GM23338 (cell line): ENCODE data around the gene PRKAG1.

ENCODE experiments used
- EZH2 ChIP-seq: fragments of 200-600 bp; sonication (generic); IDR thresholded peaks from one replicate; pipeline ENCODE4 v1.8.0; 2017; ENCODE audit warnings: antibody characterized with exemption, mild to moderate bottlenecking, low read depth; ENCODE audit not compliant: unreplicated experiment
- EZH2phosphoT487 ChIP-seq: fragments of 200-600 bp; sonication (generic); IDR thresholded peaks from one replicate; pipeline ENCODE4 v1.8.1; 2018; ENCODE audit warnings: antibody characterized with exemption; ENCODE audit not compliant: unreplicated experiment
- JUNB ChIP-seq: IDR thresholded peaks from one replicate; pipeline ENCODE4 v1.6.1; 2016; ENCODE audit warnings: antibody characterized with exemption; ENCODE audit not compliant: unreplicated experiment
- POLR2AphosphoS5 ChIP-seq: IDR thresholded peaks from 2 replicates; pipeline ENCODE4 v1.6.1; 2016; ENCODE audit warnings: antibody characterized with exemption, low read depth
- ZNF114 ChIP-seq: fragments of 250-450 bp; sonication (Bioruptor Pico); IDR thresholded peaks from 2 replicates; pipeline ENCODE4 v1.5.0; 2020; ENCODE audit warnings: mild to moderate bottlenecking, moderate library complexity
- TF ChIP-seq, protein P1 (sequence below), 2 experiments: fragments of 200-600 bp in 1 of 2; sonication (generic) in 1 of 2; conservative IDR thresholded peaks; 2 replicates each; pipeline versions ENCODE4 v1.5.1 to v1.6.1; 2016 to 2017; ENCODE audit warnings: antibody characterized with exemption in 2 of 2, low read depth in 2 of 2, mild to moderate bottlenecking in 2 of 2, moderate library complexity in 1 of 2
- TF ChIP-seq, protein P2 (sequence below): IDR thresholded peaks from one replicate; pipeline ENCODE4 v1.6.1; 2018; ENCODE audit warnings: antibody characterized with exemption; ENCODE audit not compliant: unreplicated experiment

DNA sequence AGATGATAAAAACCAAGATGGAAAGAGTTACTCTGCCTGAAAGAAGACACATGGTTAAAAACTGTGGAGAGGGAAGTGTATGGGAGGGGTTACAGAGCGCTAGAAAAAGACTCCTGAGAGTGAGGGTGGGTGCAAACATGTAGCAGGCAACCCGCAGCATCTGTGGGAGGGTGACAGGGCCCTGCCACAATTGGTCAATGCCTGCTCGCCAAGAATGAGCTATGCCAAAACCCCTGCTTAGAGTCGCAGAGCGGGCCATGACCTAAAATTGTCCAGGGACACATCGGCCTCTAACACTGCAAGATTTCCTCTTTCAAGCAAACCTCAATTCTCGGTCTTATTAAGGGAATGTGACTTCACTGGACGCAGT, 700 bp downstream of the PRKAG1 start:
- TF ChIP-seq, protein P1, sequence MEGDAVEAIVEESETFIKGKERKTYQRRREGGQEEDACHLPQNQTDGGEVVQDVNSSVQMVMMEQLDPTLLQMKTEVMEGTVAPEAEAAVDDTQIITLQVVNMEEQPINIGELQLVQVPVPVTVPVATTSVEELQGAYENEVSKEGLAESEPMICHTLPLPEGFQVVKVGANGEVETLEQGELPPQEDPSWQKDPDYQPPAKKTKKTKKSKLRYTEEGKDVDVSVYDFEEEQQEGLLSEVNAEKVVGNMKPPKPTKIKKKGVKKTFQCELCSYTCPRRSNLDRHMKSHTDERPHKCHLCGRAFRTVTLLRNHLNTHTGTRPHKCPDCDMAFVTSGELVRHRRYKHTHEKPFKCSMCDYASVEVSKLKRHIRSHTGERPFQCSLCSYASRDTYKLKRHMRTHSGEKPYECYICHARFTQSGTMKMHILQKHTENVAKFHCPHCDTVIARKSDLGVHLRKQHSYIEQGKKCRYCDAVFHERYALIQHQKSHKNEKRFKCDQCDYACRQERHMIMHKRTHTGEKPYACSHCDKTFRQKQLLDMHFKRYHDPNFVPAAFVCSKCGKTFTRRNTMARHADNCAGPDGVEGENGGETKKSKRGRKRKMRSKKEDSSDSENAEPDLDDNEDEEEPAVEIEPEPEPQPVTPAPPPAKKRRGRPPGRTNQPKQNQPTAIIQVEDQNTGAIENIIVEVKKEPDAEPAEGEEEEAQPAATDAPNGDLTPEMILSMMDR (conservative IDR thresholded peaks at IDR 0.05; ENCODE audit: low read depth in 2 of 2) = no peak
- TF ChIP-seq POLR2AphosphoS5 = no peak
- no peak for TF ChIP-seq EZH2
- TF ChIP-seq ZNF114 (CRISPR knock-in tag) = no peak
- TF ChIP-seq, protein P2, sequence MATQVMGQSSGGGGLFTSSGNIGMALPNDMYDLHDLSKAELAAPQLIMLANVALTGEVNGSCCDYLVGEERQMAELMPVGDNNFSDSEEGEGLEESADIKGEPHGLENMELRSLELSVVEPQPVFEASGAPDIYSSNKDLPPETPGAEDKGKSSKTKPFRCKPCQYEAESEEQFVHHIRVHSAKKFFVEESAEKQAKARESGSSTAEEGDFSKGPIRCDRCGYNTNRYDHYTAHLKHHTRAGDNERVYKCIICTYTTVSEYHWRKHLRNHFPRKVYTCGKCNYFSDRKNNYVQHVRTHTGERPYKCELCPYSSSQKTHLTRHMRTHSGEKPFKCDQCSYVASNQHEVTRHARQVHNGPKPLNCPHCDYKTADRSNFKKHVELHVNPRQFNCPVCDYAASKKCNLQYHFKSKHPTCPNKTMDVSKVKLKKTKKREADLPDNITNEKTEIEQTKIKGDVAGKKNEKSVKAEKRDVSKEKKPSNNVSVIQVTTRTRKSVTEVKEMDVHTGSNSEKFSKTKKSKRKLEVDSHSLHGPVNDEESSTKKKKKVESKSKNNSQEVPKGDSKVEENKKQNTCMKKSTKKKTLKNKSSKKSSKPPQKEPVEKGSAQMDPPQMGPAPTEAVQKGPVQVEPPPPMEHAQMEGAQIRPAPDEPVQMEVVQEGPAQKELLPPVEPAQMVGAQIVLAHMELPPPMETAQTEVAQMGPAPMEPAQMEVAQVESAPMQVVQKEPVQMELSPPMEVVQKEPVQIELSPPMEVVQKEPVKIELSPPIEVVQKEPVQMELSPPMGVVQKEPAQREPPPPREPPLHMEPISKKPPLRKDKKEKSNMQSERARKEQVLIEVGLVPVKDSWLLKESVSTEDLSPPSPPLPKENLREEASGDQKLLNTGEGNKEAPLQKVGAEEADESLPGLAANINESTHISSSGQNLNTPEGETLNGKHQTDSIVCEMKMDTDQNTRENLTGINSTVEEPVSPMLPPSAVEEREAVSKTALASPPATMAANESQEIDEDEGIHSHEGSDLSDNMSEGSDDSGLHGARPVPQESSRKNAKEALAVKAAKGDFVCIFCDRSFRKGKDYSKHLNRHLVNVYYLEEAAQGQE = no peak
- TF ChIP-seq JUNB = no peak
- no peak for TF ChIP-seq EZH2phosphoT487
